Measurements from ENCODE around the gene ZNF74.

DNA sequence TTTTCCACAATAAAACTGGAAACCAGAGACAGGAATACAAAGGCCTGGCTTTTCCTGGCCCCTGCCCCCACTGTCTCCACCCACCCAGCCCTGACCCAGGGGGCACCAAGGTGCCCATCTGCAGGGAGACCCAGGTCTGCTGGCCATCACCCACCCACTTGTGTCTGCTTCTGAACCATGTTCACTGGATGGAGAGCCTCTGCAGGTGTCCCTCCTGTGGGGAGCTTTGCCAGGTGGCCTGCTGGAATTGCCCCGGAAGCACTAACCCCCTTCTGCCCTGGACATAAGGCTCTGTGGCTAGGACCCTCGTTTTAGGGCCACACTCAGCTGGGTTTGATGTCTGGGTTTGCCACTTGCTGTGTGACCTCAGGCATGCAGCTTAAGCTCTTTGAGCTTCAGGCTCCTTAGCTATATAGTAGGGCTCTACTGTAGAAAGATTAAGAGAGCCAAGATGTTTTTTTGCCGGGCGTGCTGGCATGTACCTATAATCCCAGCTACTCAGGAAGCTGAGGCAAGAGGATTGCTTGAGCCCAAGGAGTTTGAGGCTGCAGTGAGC, 39.8 kb downstream of the ZNF74 start:
- TF ChIP-seq POLR2AphosphoS5 (IDR thresholded peaks at IDR 0.05; ENCODE audit: low read depth, low read length) (no peak), SIN3A (IDR thresholded peaks at IDR 0.05; ENCODE audit: borderline replicate concordance, insufficient read depth, low read length) (no peak)
- TF ChIP-seq, protein P1, sequence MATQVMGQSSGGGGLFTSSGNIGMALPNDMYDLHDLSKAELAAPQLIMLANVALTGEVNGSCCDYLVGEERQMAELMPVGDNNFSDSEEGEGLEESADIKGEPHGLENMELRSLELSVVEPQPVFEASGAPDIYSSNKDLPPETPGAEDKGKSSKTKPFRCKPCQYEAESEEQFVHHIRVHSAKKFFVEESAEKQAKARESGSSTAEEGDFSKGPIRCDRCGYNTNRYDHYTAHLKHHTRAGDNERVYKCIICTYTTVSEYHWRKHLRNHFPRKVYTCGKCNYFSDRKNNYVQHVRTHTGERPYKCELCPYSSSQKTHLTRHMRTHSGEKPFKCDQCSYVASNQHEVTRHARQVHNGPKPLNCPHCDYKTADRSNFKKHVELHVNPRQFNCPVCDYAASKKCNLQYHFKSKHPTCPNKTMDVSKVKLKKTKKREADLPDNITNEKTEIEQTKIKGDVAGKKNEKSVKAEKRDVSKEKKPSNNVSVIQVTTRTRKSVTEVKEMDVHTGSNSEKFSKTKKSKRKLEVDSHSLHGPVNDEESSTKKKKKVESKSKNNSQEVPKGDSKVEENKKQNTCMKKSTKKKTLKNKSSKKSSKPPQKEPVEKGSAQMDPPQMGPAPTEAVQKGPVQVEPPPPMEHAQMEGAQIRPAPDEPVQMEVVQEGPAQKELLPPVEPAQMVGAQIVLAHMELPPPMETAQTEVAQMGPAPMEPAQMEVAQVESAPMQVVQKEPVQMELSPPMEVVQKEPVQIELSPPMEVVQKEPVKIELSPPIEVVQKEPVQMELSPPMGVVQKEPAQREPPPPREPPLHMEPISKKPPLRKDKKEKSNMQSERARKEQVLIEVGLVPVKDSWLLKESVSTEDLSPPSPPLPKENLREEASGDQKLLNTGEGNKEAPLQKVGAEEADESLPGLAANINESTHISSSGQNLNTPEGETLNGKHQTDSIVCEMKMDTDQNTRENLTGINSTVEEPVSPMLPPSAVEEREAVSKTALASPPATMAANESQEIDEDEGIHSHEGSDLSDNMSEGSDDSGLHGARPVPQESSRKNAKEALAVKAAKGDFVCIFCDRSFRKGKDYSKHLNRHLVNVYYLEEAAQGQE (IDR thresholded peaks at IDR 0.05; ENCODE audit: insufficient read depth in 1 of 2, low read depth in 2 of 2, low read length in 2 of 2) = no peak

Data from PFSK-1 (cell line).